K562 (cell line): ENCODE results near the gene DACT3. TPM values are rescaled to one million over a fixed set of nuclear protein-coding genes. Genes with fewer than 3 reads are reported as not detected.

ENCODE experiments used
- HMGXB4 ChIP-seq: sonication (generic); formaldehyde crosslinking; IDR thresholded peaks from 2 replicates; pipeline ENCODE4 v1.8.1; 2023; ENCODE audit warnings: mild to moderate bottlenecking, missing genetic modification reagents
- MLLT1 ChIP-seq, 2 experiments: fragments of 450-650 bp; IDR thresholded peaks; 2 replicates each; pipeline ENCODE4 v1.6.1; 2016
- ZNF12 ChIP-seq: sonication (generic); formaldehyde crosslinking; IDR thresholded peaks from 2 replicates; pipeline ENCODE4 v1.4.0; 2020; ENCODE audit warnings: mild to moderate bottlenecking, missing genetic modification reagents
- ZNF780A ChIP-seq: fragments of 250-450 bp; sonication (Bioruptor Pico); IDR thresholded peaks from 2 replicates; pipeline ENCODE4 v1.5.0; 2021; ENCODE audit warnings: mild to moderate bottlenecking
- polyA plus RNA-seq, 8 experiments: library from polyadenylated mRNA; depleted of rRNA in 4 of 8; stranded (reverse) in 5 of 8; unstranded in 3 of 8; fragments of >200 nt; fragmentation: Nextera tagmentation in 2 of 8; fragmentation: Illumina TruSeq in 1 of 8; extraction: Ambion mirVana in 2 of 8; extraction: Trizol in 1 of 8; gene quantifications; 2 replicates each; pipeline versions ENCODE4 v1.2.1 to v1.2.3, GENCODE V29; 2011 to 2014; ENCODE audit warnings: inconsistent platforms in 1 of 8, missing spikeins in 1 of 8
- total RNA-seq, 7 experiments: library from RNA; depleted of rRNA in 6 of 7; stranded (reverse); fragments of >200 nt in 6 of 7; fragmentation: Illumina TruSeq in 2 of 7; extraction: Trizol in 2 of 7; gene quantifications; 2 replicates each; pipeline versions ENCODE4 v1.2.1 to v1.2.3, GENCODE V29; 2011 to 2021; ENCODE audit warnings: low replicate concordance in 1 of 7
- TF ChIP-seq, protein P1 (sequence below): fragments of 200-600 bp; sonication (generic); IDR thresholded peaks from one replicate; pipeline ENCODE4 v1.6.1; 2012; ENCODE audit warnings: mild to moderate bottlenecking, low read depth, low read length, inconsistent platforms
- TF ChIP-seq, protein P2 (sequence below): sonication (generic); formaldehyde crosslinking; IDR thresholded peaks from 2 replicates; pipeline ENCODE4 v1.5.0; 2020; ENCODE audit warnings: missing genetic modification reagents

The DACT3 gene
- total and polyA plus RNA-seq, 9 of the 15 experiments (the other 6 are each of a cell fraction or from before 2014, with no cell fraction given), result 0.67 to 6.5 (median 3.5) TPM

DNA sequence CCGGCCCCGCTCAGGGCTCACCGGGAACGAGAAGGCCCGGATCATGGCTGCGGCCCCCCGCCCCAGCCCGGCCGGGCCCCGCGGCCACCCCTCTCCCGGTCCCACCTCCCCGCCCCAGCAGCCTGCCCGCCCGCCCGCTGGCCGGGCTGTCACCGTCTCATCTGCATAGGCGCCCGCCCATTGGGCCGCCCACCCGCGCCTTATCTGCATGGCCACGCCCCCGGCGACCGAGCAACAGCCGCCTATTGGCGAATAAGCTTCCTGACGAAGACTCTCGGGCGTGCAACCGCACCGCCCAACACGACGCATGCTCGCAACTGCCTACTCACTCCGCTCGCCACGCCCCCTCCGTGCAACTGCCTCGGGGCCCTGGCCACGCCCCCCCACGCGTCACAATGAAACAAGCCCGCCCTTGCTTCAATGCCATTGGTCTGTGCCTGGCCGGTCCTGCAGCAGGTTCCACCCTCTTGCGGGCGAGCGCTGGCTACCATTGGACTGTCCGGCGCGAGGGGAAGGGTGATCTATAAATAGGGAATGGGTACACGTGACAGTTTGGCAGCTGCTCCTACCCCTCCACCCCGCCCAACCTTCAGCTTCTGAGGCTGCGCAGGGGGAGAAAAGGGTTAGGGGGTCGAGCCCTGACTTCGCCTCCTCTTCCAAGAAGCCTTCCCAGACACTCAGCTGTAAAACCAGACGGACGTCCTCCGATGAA lies at the start of gene DACT3 (continued):
- no peak for TF ChIP-seq HMGXB4 (CRISPR knock-in tag)
- no peak for TF ChIP-seq ZNF12
- TF ChIP-seq, protein P1, sequence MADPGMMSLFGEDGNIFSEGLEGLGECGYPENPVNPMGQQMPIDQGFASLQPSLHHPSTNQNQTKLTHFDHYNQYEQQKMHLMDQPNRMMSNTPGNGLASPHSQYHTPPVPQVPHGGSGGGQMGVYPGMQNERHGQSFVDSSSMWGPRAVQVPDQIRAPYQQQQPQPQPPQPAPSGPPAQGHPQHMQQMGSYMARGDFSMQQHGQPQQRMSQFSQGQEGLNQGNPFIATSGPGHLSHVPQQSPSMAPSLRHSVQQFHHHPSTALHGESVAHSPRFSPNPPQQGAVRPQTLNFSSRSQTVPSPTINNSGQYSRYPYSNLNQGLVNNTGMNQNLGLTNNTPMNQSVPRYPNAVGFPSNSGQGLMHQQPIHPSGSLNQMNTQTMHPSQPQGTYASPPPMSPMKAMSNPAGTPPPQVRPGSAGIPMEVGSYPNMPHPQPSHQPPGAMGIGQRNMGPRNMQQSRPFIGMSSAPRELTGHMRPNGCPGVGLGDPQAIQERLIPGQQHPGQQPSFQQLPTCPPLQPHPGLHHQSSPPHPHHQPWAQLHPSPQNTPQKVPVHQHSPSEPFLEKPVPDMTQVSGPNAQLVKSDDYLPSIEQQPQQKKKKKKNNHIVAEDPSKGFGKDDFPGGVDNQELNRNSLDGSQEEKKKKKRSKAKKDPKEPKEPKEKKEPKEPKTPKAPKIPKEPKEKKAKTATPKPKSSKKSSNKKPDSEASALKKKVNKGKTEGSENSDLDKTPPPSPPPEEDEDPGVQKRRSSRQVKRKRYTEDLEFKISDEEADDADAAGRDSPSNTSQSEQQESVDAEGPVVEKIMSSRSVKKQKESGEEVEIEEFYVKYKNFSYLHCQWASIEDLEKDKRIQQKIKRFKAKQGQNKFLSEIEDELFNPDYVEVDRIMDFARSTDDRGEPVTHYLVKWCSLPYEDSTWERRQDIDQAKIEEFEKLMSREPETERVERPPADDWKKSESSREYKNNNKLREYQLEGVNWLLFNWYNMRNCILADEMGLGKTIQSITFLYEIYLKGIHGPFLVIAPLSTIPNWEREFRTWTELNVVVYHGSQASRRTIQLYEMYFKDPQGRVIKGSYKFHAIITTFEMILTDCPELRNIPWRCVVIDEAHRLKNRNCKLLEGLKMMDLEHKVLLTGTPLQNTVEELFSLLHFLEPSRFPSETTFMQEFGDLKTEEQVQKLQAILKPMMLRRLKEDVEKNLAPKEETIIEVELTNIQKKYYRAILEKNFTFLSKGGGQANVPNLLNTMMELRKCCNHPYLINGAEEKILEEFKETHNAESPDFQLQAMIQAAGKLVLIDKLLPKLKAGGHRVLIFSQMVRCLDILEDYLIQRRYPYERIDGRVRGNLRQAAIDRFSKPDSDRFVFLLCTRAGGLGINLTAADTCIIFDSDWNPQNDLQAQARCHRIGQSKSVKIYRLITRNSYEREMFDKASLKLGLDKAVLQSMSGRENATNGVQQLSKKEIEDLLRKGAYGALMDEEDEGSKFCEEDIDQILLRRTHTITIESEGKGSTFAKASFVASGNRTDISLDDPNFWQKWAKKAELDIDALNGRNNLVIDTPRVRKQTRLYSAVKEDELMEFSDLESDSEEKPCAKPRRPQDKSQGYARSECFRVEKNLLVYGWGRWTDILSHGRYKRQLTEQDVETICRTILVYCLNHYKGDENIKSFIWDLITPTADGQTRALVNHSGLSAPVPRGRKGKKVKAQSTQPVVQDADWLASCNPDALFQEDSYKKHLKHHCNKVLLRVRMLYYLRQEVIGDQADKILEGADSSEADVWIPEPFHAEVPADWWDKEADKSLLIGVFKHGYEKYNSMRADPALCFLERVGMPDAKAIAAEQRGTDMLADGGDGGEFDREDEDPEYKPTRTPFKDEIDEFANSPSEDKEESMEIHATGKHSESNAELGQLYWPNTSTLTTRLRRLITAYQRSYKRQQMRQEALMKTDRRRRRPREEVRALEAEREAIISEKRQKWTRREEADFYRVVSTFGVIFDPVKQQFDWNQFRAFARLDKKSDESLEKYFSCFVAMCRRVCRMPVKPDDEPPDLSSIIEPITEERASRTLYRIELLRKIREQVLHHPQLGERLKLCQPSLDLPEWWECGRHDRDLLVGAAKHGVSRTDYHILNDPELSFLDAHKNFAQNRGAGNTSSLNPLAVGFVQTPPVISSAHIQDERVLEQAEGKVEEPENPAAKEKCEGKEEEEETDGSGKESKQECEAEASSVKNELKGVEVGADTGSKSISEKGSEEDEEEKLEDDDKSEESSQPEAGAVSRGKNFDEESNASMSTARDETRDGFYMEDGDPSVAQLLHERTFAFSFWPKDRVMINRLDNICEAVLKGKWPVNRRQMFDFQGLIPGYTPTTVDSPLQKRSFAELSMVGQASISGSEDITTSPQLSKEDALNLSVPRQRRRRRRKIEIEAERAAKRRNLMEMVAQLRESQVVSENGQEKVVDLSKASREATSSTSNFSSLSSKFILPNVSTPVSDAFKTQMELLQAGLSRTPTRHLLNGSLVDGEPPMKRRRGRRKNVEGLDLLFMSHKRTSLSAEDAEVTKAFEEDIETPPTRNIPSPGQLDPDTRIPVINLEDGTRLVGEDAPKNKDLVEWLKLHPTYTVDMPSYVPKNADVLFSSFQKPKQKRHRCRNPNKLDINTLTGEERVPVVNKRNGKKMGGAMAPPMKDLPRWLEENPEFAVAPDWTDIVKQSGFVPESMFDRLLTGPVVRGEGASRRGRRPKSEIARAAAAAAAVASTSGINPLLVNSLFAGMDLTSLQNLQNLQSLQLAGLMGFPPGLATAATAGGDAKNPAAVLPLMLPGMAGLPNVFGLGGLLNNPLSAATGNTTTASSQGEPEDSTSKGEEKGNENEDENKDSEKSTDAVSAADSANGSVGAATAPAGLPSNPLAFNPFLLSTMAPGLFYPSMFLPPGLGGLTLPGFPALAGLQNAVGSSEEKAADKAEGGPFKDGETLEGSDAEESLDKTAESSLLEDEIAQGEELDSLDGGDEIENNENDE, result no peak
- TF ChIP-seq, protein P2, sequence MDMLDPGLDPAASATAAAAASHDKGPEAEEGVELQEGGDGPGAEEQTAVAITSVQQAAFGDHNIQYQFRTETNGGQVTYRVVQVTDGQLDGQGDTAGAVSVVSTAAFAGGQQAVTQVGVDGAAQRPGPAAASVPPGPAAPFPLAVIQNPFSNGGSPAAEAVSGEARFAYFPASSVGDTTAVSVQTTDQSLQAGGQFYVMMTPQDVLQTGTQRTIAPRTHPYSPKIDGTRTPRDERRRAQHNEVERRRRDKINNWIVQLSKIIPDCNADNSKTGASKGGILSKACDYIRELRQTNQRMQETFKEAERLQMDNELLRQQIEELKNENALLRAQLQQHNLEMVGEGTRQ (CRISPR knock-in tag), result peak; percentile 80
- TF ChIP-seq MLLT1 (IDR thresholded peaks at IDR 0.05), result no peak
- TF ChIP-seq ZNF780A (CRISPR knock-in tag), result no peak
